GM12872 (cell line): Measurements from ENCODE around the gene KRI1.
A peak's percentile ranks its signal among the peaks of the same experiment; 100 is the strongest.

Experiments
- CTCF ChIP-seq: IDR thresholded peaks from 3 replicates; pipeline ENCODE4 v1.5.1; 2011; ENCODE audit warnings: low read depth, mild to moderate bottlenecking, low read length, moderate library complexity; ENCODE audit not compliant: insufficient read depth

The KRI1 gene

GRCh38 chr19:10517760-10518443, 47.9 kb downstream of the KRI1 start:
- TF ChIP-seq CTCF, result no peak

GRCh38 chr19:10517361-10517759, 48.5 kb downstream of the KRI1 start, which contains the start of gene S1PR5:
S1PR5 (minus strand) TSS chr19:10517447; CDS start chr19:10515011, 2,436 bp downstream.
- TF ChIP-seq CTCF, result no peak

DNA sequence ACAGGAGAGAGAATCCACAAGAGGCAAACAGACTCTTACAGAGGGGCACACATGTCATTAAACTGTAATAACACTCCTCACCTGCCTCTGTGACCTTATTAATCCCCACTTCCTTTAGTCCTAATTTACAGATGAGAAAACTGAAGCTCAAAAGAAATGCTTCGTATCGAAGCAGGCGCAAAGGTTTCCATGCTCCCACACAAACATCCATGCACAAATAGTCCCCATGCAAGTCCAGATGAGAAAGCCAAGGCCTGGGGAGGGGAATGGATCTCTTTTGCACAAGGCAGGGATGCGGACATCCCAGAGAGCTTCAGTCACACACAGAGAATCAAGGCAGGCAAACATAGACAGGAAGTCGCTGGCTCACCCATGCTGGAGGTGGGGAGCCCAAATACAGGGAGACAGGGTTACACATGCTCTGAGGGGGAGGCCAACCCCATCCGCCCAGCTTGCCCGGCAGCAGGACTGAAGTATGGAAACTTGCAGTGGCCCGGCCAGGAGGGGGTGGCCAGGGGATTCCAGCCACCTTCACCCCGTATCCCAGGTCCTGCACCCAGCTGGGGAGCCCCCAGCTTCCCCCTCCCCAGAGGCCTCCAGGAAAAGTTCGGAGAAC, 49.0 kb downstream of the KRI1 start:
- TF ChIP-seq CTCF, result no peak

DNA sequence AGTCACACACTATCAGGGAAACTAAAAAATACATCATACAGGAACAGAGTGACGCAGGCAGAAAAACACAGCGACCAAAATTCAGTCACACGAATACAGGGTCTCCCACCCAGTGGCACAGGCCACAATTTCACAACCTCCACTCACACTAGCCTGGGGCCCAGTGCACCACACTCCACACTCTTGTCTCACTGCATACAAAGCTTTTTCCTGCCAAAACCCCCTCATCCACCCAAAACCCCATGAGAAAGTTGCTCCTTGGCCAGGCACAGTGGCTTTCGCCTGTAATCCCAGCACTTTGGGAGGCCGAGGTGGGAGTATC, 49.8 kb downstream of the KRI1 start:
- TF ChIP-seq CTCF, result no peak

- TF ChIP-seq CTCF, result peak; percentile 36; the same call in 1 of the 3 replicates
Observed at GRCh38 chr19:10514211-10515145, 51.3 kb downstream of the KRI1 start.

- no peak for TF ChIP-seq CTCF
Observed at GRCh38 chr19:10513223-10513622, 52.6 kb downstream of the KRI1 start.

GRCh38 chr19:10510301-10510802, 55.5 kb downstream of the KRI1 start:
- peak; percentile 90 for TF ChIP-seq CTCF
